SH-SY5Y (cell line): ENCODE results near the gene CTNND2.

Experiments
- GATA2 ChIP-seq: IDR thresholded peaks from 2 replicates; pipeline ENCODE4 v1.6.1; 2011; ENCODE audit warnings: mild to moderate bottlenecking, low read depth, low read length
- GATA3 ChIP-seq: IDR thresholded peaks from 2 replicates; pipeline ENCODE4 v1.6.1; 2011; ENCODE audit warnings: low read depth, mild to moderate bottlenecking, low read length, moderate library complexity

GRCh38 chr5:11105696-11106095, 798.5 kb downstream of the CTNND2 start:
- no peak for TF ChIP-seq GATA2
- no peak for TF ChIP-seq GATA3
